ENCODE data around the gene DGKD. TPM values are rescaled to one million over a fixed set of nuclear protein-coding genes. Genes with fewer than 3 reads are reported as not detected.

Gene DGKD
- total RNA-seq, 2 experiments from 2014 or later: 147 to 156 TPM

GRCh38 chr2:233368756-233369155, 14.5 kb downstream of the DGKD start:
- Histone ChIP-seq H3K4me3 (ENCODE audit: low read length) (no peak overlapping the region), H3K36me3 (ENCODE audit: insufficient read depth, low read length) (peaks cover 16% of the 10 kb centered on the region), H3K27ac (ENCODE audit: low read depth in 1 of 2, low read length in 2 of 2) (no peak overlapping the region), H3K9me3 (ENCODE audit: control insufficient read depth in 1 of 2, insufficient read depth in 1 of 2, low read length in 2 of 2) (peaks cover 3% of the 10 kb centered on the region in 2 experiments), H3K27me3 (ENCODE audit: control insufficient read depth in 1 of 2, insufficient read depth in 2 of 2, low read length in 2 of 2) (no peaks in the 10 kb centered on the region), H3K4me1 (ENCODE audit: insufficient read depth, low read length) (peaks cover 8% of the 10 kb centered on the region)
- TF ChIP-seq CTCF (IDR thresholded peaks at IDR 0.05): no peak
- H3K4me3 Mint-ChIP-seq: no peak overlapping the region
- H3K9me3 Mint-ChIP-seq: peaks cover under 1% of the 10 kb centered on the region
- ChIA-PET POLR2A (no interaction called here), CTCF (no interaction called here)
- H3K27me3 Mint-ChIP-seq: no peaks in the 10 kb centered on the region
- peaks cover 56% of the 10 kb centered on the region for H3K4me1 Mint-ChIP-seq (ENCODE audit: low read depth)
- no peak for ATAC-seq (ENCODE audit: poor library complexity)
- intact Hi-C loops (cut with DNase I, micrococcal nuclease): no loop called here
- no peak overlapping the region for H3K27ac Mint-ChIP-seq
- no peak for DNase-seq
- peaks cover 60% of the 10 kb centered on the region for H3K36me3 Mint-ChIP-seq (ENCODE audit: low read depth)

- H3K4me1 ChIP-seq (ENCODE audit: insufficient read depth, low read length): peaks cover 8% of the 10 kb centered on the region
- no peaks in the 10 kb centered on the region for H3K27me3 ChIP-seq (ENCODE audit: control insufficient read depth in 1 of 2, insufficient read depth in 2 of 2, low read length in 2 of 2)
- no peaks in the 10 kb centered on the region for H3K9me3 ChIP-seq (ENCODE audit: control insufficient read depth in 1 of 2, insufficient read depth in 1 of 2, low read length in 2 of 2)
- peaks cover 14% of the 10 kb centered on the region for H3K36me3 ChIP-seq (ENCODE audit: insufficient read depth, low read length)
- DNase-seq: no peak
- Mint-ChIP-seq H3K9me3 (no peaks in the 10 kb centered on the region), H3K4me3 (no peak overlapping the region), H3K27me3 (no peaks in the 10 kb centered on the region), H3K36me3 (ENCODE audit: low read depth) (peaks cover 56% of the 10 kb centered on the region), H3K4me1 (ENCODE audit: low read depth) (peaks cover 52% of the 10 kb centered on the region), H3K27ac (no peak overlapping the region)
- no peak for ATAC-seq (ENCODE audit: poor library complexity)
- H3K4me3 ChIP-seq (ENCODE audit: low read length): no peak overlapping the region
- TF ChIP-seq CTCF (IDR thresholded peaks at IDR 0.05): no peak
- ChIA-PET POLR2A (no interaction called here), CTCF (no interaction called here)
- intact Hi-C loops (cut with DNase I, micrococcal nuclease): no loop called here
- no peak overlapping the region for H3K27ac ChIP-seq (ENCODE audit: low read depth in 1 of 2, low read length in 2 of 2)
These were observed 15.2 kb downstream of the DGKD start for GRCh38 chr2:233369462-233369861.

GRCh38 chr2:233369897-233370685, 15.8 kb downstream of the DGKD start:
- no peak for DNase-seq

More at GRCh38 chr2:233369897-233370685, 15.8 kb downstream of the DGKD start:
- Histone ChIP-seq H3K27me3 (ENCODE audit: control insufficient read depth in 1 of 2, insufficient read depth in 2 of 2, low read length in 2 of 2) (no peaks in the 10 kb centered on the region), H3K27ac (ENCODE audit: low read depth in 1 of 2, low read length in 2 of 2) (no peak overlapping the region), H3K4me3 (ENCODE audit: low read length) (no peak overlapping the region), H3K9me3 (ENCODE audit: control insufficient read depth in 1 of 2, insufficient read depth in 1 of 2, low read length in 2 of 2) (no peaks in the 10 kb centered on the region), H3K36me3 (ENCODE audit: insufficient read depth, low read length) (peaks cover 9% of the 10 kb centered on the region), H3K4me1 (ENCODE audit: insufficient read depth, low read length) (peaks cover 8% of the 10 kb centered on the region)
- TF ChIP-seq CTCF (IDR thresholded peaks at IDR 0.05): no peak
- H3K27ac Mint-ChIP-seq: no peak overlapping the region
- H3K27me3 Mint-ChIP-seq: no peaks in the 10 kb centered on the region
- no peak overlapping the region for H3K4me3 Mint-ChIP-seq
- peaks cover 52% of the 10 kb centered on the region for H3K36me3 Mint-ChIP-seq (ENCODE audit: low read depth)
- ChIA-PET CTCF (no interaction called here), POLR2A (no interaction called here)
- peaks cover 46% of the 10 kb centered on the region for H3K4me1 Mint-ChIP-seq (ENCODE audit: low read depth)
- no peaks in the 10 kb centered on the region for H3K9me3 Mint-ChIP-seq
- intact Hi-C loops (cut with DNase I, micrococcal nuclease): no loop called here
- no peak for ATAC-seq (ENCODE audit: poor library complexity)

Measured in CD4-positive, alpha-beta T cell (primary cell).